T-helper 2 cell treated with Interferon-gamma antibody and Interleukin-4, amounts not matched to agents 5 μg/mL and 100 μg/mL, for 36 hours (primary cell): ENCODE measurements around the gene DUSP28.
A peak's percentile ranks its signal among the peaks of the same experiment; 100 is the strongest.

Experiments
- DNase-seq: peaks from one replicate; pipeline ENCODE4 v3.0.0; 2021; ENCODE audit warnings: low spot score
- H3K27ac Mint-ChIP-seq: one replicate; pipeline ENCODE4 v1.8.0; 2021; ENCODE audit warnings: mild to moderate bottlenecking, mixed read lengths
- H3K27me3 Mint-ChIP-seq: one replicate; pipeline ENCODE4 v1.8.0; 2021; ENCODE audit warnings: low read depth, mixed read lengths
- H3K36me3 Mint-ChIP-seq: one replicate; pipeline ENCODE4 v1.8.0; 2021; ENCODE audit warnings: low read depth, mixed read lengths
- H3K4me1 Mint-ChIP-seq: one replicate; pipeline ENCODE4 v1.8.0; 2021; ENCODE audit warnings: low read depth, mixed read lengths
- H3K4me3 Mint-ChIP-seq: one replicate; pipeline ENCODE4 v1.8.0; 2022; ENCODE audit warnings: mild to moderate bottlenecking, moderate library complexity, mixed read lengths
- H3K9me3 Mint-ChIP-seq: one replicate; pipeline ENCODE4 v1.8.0; 2021; ENCODE audit warnings: mixed read lengths

DUSP28 gene

DNA sequence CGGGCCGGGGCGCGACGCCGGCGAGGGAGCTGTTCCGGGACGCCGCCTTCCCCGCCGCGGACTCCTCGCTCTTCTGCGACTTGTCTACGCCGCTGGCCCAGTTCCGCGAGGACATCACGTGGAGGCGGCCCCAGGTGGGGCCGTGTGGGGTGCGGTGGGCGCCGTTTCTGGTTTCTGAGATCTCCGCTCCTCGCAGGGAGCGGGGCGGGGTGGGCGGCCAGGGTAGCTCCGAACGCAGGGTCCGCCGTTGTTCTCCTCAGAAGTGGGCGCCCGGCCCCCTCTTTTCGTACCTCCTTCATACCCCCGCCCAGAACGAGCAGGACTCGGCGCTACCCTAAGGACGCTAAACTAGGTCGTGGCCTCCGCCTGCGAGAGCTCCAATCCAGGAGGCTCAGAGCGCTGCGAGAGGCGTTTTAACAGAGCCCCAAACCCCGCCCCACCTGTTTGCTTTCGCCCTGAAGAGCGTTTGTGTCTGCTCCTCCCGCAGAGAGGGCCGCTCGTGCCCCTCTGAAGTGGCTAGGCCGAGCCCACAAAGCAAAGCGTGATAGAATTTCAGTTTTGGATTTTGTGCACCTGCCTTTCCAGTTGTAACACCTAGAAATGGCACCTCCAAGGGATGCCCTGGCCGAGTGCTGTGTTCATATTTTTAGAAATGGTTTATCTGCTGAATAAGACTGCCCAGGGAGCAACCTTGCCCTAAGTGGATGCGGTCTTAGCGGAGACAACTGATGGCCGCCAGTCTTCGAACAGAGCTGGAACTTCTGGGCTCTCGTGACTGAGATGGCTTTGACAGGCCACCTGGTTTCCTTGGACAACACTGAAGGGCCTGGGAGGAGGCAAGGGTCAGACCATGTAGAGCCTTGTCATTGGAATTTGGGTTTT lies 27.0 kb downstream of the DUSP28 start:
- Mint-ChIP-seq H3K27ac (peak overlapping the region; percentile 89), H3K36me3 (peaks cover 26% of the 10 kb centered on the region), H3K9me3 (no peaks in the 10 kb centered on the region), H3K27me3 (no peaks in the 10 kb centered on the region), H3K4me1 (peaks cover 36% of the 10 kb centered on the region), H3K4me3 (peak overlapping the region; percentile 90)
- peak; percentile 51 for DNase-seq

DNA sequence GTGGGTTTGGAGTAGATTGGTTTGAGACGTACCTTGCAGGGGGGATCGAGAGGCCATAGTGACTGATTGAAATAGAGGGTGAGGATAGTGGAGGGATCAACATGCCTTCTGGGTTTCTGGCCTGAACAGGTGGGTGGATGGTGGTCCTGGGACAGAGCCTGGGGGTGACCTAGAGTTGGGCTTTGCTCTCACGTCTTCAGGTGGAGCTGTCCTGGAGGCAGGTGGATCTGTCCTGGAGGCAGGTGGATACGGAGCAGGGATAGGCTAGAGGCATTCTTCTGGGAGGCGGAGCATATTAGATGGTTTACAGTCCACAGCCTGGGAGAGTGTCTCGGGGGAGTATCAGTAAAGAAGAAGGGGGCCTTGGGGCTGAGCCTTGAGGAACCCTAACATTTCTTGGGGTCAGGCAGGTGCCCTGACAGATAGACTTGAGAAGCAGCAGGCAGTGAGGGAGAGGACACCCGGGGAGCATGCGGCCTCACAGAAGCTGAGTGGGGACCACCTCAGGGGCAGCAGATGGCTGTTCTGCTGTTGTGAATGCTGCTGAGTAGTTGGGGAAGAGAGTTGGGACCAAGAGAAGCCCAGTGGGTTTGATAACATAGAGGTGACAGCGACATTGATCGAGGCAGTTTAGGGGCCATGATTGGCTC lies 28.0 kb downstream of the DUSP28 start:
- DNase-seq: no peak
- Mint-ChIP-seq H3K9me3 (no peaks in the 10 kb centered on the region), H3K27ac (peak overlapping the region; percentile 77), H3K4me1 (peaks cover 31% of the 10 kb centered on the region), H3K36me3 (peaks cover 22% of the 10 kb centered on the region), H3K27me3 (no peaks in the 10 kb centered on the region), H3K4me3 (peak overlapping the region; percentile 90)

DNA sequence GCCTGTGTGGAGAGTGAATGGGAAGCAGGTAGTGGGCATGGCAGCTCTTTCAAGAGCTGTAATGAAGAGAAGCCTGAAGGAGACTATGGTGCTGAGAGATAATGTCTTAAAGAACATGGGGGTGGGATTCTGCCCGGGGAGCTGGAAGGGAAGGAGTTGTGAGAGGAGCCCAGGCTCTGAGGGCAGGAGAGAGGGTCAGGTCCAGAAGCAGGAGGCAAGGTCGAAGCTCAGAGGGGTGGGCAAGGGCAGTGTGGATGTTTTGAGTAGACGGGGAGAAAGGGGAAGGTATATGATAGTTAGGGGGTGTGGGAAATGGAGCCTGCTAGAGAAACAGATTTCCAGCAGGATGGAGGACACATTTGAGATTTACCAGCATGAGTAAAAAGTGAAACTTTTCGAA lies 28.5 kb downstream of the DUSP28 start:
- peak overlapping the region; percentile 90 for H3K4me3 Mint-ChIP-seq
- H3K27ac Mint-ChIP-seq: no peak overlapping the region
- peaks cover 22% of the 10 kb centered on the region for H3K36me3 Mint-ChIP-seq
- DNase-seq: no peak
- H3K27me3 Mint-ChIP-seq: no peaks in the 10 kb centered on the region
- H3K9me3 Mint-ChIP-seq: no peaks in the 10 kb centered on the region
- H3K4me1 Mint-ChIP-seq: peaks cover 28% of the 10 kb centered on the region

DNA sequence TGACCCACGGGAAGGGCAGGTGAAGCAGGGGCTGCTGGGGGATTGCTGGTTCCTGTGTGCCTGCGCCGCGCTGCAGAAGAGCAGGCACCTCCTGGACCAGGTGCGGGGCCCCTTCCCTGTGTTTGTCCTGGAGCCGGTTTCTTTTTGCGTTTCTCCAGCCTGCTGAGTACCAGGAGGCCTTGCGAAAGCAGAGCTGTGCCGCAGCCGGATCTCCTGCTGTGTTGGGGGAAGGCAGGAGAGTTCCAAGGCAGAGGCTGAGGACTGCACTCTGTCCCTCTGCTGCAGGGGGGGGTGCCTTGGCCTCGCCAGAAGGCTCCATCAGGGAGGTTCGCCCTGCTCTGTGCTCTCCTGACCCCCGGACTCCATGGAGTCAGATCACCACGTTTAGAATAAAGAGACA lies 29.2 kb downstream of the DUSP28 start:
- Mint-ChIP-seq H3K4me1 (peaks cover 27% of the 10 kb centered on the region), H3K9me3 (no peaks in the 10 kb centered on the region), H3K27ac (peak overlapping the region; percentile 41), H3K36me3 (peaks cover 22% of the 10 kb centered on the region), H3K27me3 (no peaks in the 10 kb centered on the region), H3K4me3 (no peak overlapping the region)
- DNase-seq: no peak

DNA sequence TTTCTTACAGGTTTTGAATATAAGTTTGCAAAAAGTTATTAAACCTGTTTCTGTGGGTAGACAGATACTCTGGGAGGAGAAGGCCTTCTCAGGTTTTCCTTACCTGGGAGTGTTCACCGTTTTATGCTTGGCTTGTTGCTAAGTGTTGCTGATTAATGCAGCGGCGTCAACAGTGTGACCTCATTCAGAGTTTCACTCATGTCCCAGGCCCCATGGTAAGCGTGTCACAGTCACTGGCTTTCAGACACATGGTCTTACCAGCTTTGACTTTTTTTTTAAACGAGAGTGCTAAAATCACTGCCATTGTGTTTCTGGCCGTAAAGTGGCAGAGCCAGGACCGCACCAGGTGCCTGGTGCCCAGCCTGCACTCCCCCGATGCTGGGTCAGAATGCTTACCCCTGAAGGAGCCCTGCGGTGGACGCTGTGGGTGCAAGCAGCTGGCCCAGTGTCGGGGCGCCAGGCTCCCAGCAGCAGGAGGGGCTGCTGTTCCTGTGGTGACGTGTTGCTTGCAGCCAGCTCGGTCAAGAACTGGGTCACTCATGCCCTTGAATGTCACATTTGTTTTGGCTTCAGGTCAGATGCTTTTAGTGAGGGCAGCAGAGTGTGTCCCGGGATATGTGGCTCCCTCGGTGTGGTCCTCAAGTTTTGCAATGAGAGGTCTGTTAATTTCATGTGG lies 29.8 kb downstream of the DUSP28 start:
- Mint-ChIP-seq H3K4me1 (peaks cover 20% of the 10 kb centered on the region), H3K4me3 (no peak overlapping the region), H3K9me3 (no peaks in the 10 kb centered on the region), H3K36me3 (peaks cover 19% of the 10 kb centered on the region), H3K27me3 (no peaks in the 10 kb centered on the region), H3K27ac (no peak overlapping the region)
- DNase-seq: no peak

DNA sequence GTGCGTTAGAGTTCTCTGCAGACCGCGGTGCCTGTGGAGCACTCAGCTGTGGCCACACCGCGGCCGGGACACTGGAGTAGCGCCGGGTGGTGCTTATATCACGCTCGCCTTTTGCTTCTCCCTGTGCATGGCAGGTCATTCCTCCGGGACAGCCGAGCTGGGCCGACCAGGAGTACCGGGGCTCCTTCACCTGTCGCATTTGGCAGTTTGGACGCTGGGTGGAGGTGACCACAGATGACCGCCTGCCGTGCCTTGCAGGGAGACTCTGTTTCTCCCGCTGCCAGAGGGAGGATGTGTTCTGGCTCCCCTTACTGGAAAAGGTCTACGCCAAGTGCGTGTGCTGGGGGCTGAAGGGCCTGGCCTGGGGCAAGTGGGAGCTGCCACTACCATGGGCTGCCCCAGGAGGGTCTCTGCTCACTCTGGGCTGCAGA lies 30.5 kb downstream of the DUSP28 start:
- Mint-ChIP-seq H3K4me3 (no peak overlapping the region), H3K9me3 (no peaks in the 10 kb centered on the region), H3K36me3 (peaks cover 19% of the 10 kb centered on the region), H3K27ac (no peak overlapping the region), H3K4me1 (peaks cover 21% of the 10 kb centered on the region), H3K27me3 (no peaks in the 10 kb centered on the region)
- no peak for DNase-seq

DNA sequence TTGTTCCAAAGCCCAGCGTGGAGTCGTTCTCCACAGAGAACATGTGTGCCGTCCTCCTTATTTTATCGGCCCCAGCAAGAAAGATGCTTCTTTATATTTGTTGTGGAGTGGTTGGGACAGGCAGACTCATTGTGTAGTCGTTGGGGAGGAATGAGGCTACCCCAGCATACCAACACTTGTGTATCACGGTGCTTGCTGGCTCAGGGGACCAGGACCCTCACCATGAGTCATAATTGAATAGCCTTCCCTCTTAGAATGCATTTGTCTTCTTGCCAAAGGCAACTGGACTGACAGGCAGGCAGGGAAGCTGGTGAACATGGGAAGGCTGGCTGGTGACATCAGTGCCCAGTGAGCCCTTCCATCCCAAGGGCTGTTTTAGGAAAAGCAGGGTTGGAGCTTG lies 31.1 kb downstream of the DUSP28 start:
- Mint-ChIP-seq H3K27ac (no peak overlapping the region), H3K36me3 (peaks cover 19% of the 10 kb centered on the region), H3K4me1 (peaks cover 21% of the 10 kb centered on the region), H3K9me3 (no peaks in the 10 kb centered on the region), H3K4me3 (no peak overlapping the region), H3K27me3 (no peaks in the 10 kb centered on the region)
- no peak for DNase-seq

DNA sequence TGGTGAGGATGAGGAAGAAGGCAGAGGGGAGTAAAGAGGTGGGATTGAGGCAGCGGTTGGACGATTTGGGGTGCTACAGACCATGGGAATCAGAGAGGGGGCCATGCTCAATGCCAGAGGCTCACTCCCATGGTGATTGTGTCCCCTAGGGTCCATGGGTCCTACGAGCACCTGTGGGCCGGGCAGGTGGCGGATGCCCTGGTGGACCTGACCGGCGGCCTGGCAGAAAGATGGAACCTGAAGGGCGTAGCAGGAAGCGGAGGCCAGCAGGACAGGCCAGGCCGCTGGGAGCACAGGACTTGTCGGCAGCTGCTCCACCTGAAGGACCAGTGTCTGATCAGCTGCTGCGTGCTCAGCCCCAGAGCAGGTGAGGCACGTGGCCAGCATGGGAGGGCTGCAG lies 31.6 kb downstream of the DUSP28 start:
- Mint-ChIP-seq H3K4me1 (peaks cover 21% of the 10 kb centered on the region), H3K27me3 (no peaks in the 10 kb centered on the region), H3K9me3 (no peaks in the 10 kb centered on the region), H3K4me3 (no peak overlapping the region), H3K36me3 (peaks cover 19% of the 10 kb centered on the region), H3K27ac (no peak overlapping the region)
- DNase-seq: no peak

DNA sequence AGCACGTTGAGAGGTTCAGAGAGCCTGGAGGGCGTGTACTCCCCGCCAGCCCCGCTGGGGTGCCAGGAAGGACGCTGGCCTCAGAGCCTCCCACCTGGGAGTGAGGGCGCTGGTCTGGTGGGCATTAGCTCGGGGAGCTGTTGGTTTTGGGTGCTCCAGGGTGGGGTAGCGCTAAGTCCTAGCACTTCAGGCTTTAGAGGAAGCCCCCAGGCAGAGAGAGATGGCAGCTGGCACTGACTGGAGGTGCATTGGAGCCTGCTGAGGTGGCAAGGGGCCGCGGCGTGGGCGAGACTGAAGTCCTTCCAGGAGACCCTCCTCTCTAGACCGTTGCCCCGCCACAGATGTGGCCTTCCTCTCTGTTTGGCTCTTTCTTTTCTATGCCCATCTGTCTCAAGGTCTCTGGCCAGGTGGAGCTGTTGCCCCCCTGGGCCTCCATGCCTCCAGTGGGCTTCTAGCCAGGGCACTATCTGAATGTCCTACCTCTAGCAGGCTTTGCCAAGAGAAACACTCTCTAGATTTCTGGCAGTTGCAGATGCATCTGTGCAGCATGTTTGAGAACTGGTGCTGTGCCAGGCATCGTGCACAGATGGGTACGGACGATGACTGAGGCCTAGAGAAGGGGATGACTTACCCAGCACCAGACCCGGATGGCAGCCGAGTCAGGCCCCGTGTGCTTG lies 33.0 kb downstream of the DUSP28 start:
- Mint-ChIP-seq H3K36me3 (peaks cover 13% of the 10 kb centered on the region), H3K27me3 (no peaks in the 10 kb centered on the region), H3K4me1 (peaks cover 13% of the 10 kb centered on the region), H3K4me3 (no peak overlapping the region), H3K9me3 (no peaks in the 10 kb centered on the region), H3K27ac (no peak overlapping the region)
- no peak for DNase-seq

DNA sequence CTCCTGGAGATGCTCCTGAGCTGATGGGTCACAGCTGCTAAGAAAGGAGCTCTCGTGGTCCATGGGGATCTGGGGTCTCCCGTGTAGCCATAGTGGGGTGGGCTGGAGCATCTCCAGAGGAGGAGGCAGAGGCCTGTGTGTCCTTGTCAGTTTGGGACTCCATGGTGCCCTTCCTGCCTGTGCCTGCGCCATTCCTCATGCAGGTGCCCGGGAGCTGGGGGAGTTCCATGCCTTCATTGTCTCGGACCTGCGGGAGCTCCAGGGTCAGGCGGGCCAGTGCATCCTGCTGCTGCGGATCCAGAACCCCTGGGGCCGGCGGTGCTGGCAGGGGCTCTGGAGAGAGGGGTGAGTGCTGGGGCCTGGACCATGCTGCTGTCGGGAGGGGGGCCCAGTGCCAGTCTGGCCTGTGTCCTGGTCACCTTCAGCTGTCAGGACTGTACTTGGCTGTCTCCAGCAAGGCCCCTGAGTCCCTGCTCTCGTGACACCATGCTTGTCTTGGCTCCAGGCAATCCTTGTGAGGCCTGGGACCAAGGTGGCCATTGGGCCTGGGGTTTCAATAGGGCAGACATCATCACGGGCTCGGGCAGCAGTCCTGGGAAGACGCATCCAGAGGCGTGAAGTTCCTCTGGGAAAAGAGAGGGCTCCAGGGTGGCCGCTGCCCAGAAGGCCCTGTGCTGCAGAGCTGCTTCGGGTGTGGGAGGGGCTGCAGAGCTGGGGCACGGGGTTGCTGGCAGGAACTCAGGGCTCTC lies 33.7 kb downstream of the DUSP28 start:
- Mint-ChIP-seq H3K4me3 (no peak overlapping the region), H3K36me3 (peaks cover 10% of the 10 kb centered on the region)

DNA sequence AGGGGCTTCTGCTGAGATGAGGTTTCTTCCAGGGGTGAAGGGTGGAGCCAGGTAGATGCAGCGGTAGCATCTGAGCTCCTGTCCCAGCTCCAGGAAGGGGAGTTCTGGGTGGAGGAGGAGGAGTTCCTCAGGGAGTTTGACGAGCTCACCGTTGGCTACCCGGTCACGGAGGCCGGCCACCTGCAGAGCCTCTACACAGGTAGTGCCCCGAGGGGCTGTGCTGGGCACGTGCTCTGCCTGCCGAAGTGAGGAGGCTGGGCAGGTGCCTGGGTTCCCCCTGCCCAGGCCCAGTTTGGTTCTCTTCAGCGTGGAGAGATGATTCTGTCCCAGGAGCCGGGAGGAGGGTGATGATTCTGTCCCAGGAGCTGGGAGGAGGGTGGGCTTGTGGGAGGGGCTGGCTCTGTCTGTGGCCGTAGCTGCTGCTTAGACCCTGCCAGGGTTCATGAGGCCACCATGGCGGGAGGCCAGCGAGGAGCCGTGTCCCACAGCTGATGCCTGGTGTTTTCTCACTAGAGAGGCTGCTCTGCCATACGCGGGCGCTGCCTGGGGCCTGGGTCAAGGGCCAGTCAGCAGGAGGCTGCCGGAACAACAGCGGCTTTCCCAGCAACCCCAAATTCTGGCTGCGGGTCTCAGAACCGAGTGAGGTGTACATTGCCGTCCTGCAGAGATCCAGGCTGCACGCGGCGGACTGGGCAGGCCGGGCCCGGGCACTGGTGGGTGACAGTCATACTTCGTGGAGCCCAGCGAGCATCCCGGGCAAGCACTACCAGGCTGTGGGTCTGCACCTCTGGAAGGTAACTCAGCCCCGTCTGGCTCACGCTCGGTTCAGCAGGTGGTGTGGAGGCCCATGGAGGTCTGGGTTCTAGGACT lies 34.6 kb downstream of the DUSP28 start:
- DNase-seq: no peak
- Mint-ChIP-seq H3K9me3 (no peaks in the 10 kb centered on the region), H3K36me3 (peaks cover 8% of the 10 kb centered on the region), H3K27ac (no peak overlapping the region), H3K27me3 (no peaks in the 10 kb centered on the region), H3K4me3 (no peak overlapping the region), H3K4me1 (peaks cover 4% of the 10 kb centered on the region)

More for the DNA sequence above, 33.7 kb downstream of the DUSP28 start:
- Mint-ChIP-seq H3K9me3 (no peaks in the 10 kb centered on the region), H3K27me3 (no peaks in the 10 kb centered on the region), H3K4me1 (peaks cover 6% of the 10 kb centered on the region), H3K27ac (no peak overlapping the region)
- no peak for DNase-seq

DNA sequence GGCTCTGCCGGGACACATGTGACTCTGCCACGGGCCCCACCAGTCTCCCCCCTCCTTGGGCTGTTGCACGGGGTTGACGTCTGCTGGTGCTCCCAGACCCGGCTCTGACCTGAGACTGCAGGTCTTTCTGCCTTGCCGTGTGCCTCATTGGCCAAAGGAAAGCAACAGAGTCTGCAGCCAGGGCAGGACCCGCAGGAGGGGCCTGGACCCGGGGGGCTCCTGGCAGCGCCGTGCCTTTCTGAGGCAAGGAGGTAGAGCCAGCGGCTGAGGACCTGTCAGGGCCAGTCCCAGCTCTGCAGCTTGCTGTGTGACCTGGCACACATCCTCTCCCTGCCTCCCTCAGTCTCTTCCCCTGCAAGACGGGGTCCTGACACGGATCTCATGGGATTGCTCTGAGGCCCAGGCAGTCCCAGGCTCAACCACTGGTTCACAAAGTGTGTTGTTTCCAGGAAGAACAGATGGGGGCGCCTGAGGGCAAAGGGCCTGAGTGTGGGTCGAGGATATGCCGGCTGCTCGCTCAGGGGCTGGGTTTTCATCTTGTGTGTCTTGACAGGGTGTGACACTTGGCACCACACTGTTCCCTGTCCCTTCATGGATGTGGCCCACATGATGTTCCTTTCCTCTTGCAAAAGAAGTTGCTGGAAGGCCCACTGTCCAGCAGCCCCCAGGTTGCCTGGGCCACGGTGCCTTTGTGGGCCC lies 35.4 kb downstream of the DUSP28 start:
- H3K27ac Mint-ChIP-seq: peak overlapping the region; percentile 62
- DNase-seq: peak; percentile 45
- H3K36me3 Mint-ChIP-seq: peaks cover 12% of the 10 kb centered on the region
- H3K9me3 Mint-ChIP-seq: no peaks in the 10 kb centered on the region
- H3K27me3 Mint-ChIP-seq: no peaks in the 10 kb centered on the region
- H3K4me1 Mint-ChIP-seq: peaks cover 4% of the 10 kb centered on the region
- no peak overlapping the region for H3K4me3 Mint-ChIP-seq
